Measurements from ENCODE around the gene DPAGT1. TPM values are rescaled to one million over a fixed set of nuclear protein-coding genes. Genes with fewer than 3 reads are reported as not detected.
A peak's percentile ranks its signal among the peaks of the same experiment; 100 is the strongest.

Gene DPAGT1
- polyA plus RNA-seq, 3 donors: 55.6 to 68.1 (median 67.4) TPM

GRCh38 chr11:119100246-119100970 lies 1.2 kb downstream of the DPAGT1 start:
- DNase-seq: no peak

GRCh38 chr11:119099711-119100110 lies 1.9 kb downstream of the DPAGT1 start:
- no peak for DNase-seq

GRCh38 chr11:119095066-119095880 lies 6.4 kb downstream of the DPAGT1 start:
- peak; percentile 99 for DNase-seq

- peak; percentile 73 for DNase-seq
Measured at GRCh38 chr11:119094816-119095065, 6.9 kb downstream of the DPAGT1 start.

GRCh38 chr11:119093942-119094815 lies 7.5 kb downstream of the DPAGT1 start:
- no peak for DNase-seq

- no peak for DNase-seq
Measured at GRCh38 chr11:119092880-119093842, 8.5 kb downstream of the DPAGT1 start.

GRCh38 chr11:119091966-119092879 lies 9.4 kb downstream of the DPAGT1 start:
- no peak for DNase-seq

- no peak for DNase-seq
Measured at GRCh38 chr11:119091178-119091577, 10.5 kb downstream of the DPAGT1 start.

- DNase-seq: no peak
Measured at GRCh38 chr11:119089319-119089718, 12.3 kb downstream of the DPAGT1 start.

- no peak for DNase-seq
Measured at GRCh38 chr11:119088406-119088805, 13.2 kb downstream of the DPAGT1 start.

GRCh38 chr11:119087747-119088241 lies 13.9 kb downstream of the DPAGT1 start:
- DNase-seq: no peak

GRCh38 chr11:119087123-119087522 lies 14.5 kb downstream of the DPAGT1 start:
- DNase-seq: no peak

GRCh38 chr11:119085437-119085847 lies 16.2 kb downstream of the DPAGT1 start:
- DNase-seq: no peak

GRCh38 chr11:119084663-119085436 lies 16.8 kb downstream of the DPAGT1 start, which contains the start of gene HMBS:
TSS of gene HMBS (plus strand) at chr11:119084881. CDS start at chr11:119085034, 153 bp downstream.
- peak; percentile 95 for DNase-seq

GRCh38 chr11:119081682-119082260 lies 19.9 kb downstream of the DPAGT1 start:
- DNase-seq: no peak

GRCh38 chr11:119078675-119079420 lies 22.8 kb downstream of the DPAGT1 start:
- DNase-seq: no peak

- DNase-seq: no peak
Measured at GRCh38 chr11:119077839-119078238, 23.8 kb downstream of the DPAGT1 start.
